A549 treated with Hydrocortisone at 1 μM for 4 hours (cell line): Measurements from ENCODE around the gene ABTB2. TPM values are rescaled to one million over a fixed set of nuclear protein-coding genes. Genes with fewer than 3 reads are reported as not detected.

Source experiments
- total RNA-seq: library from RNA; stranded (reverse); fragments of 200-300 nt; extraction: Qiagen RNA extraction; gene quantifications from 5 replicates; pipeline ENCODE4 v1.2.3, GENCODE V29; 2022

The ABTB2 gene
- 35.1 to 44.8 TPM (median 38.5 TPM) in 5 replicates for total RNA-seq

GRCh38 chr11:34357701-34358257 is at the start of gene ABTB2:
TSS of gene ABTB2 (minus strand) at chr11:34358010.

DNA sequence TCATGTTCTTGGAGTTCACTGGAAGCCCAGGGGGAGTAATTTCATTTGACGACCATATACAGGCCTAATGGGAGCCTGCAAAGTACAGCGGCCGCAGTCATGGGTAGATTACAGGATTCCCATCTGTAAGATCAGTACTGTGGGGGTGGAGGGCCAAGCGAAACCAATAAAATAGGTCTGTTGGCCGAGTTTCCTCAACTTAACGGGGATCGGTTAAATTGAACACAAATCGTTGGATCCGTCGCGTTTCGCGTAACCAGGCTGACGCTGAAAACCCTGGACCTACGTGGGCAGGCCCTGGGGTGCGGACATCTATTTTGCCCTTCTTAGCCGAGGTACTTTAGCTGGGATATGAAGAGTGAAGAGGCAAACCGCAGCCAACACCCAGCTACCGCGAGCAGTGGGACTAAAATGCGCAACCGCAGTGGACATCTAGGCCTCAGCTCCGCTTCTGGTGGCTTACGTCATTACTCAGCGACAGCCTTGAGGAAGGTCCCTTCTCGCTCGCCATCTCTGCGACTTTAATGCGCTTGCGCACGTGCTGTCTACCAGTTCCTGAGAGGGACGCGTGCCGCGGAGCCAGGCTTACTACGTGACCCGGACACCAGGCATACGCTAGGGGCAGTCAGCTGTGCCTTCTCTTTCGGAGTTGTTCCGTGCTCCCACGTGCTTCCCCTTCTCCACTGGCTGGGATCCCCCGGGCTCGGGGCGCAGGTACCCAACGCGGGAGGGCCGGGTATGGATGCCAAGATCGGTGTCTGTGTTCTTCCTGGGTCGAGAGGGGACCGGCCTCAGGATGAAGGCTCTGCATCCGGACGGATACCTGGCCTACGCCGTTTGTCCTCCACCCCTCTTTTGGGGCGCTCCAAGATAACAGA is 252.5 kb downstream of the ABTB2 start, which contains the start of gene NAT10:
NAT10 (plus strand) TSS at position 551 of the 878 bp plus-strand sequence. CDS start 2,597 bp downstream, outside the sequence.

Other genes with a start within 250 kb of the ABTB2 start
- 34.6 to 43.1 TPM (median 37.1 TPM) in 5 replicates for gene CAT, start 80.9 kb upstream of the ABTB2 start, total RNA-seq
- not detected in 5 replicates for gene ELF5, start 155.8 kb upstream of the ABTB2 start, total RNA-seq